Thyroid gland (tissue), 4 donors: ENCODE data around the gene PRKCZ.

Experiments
- POLR2A ChIP-seq, 2 donors: fragments of 450-650 bp; IDR thresholded peaks; one replicate each; pipeline ENCODE4 v1.6.1; 2017; ENCODE audit warnings: antibody characterized with exemption in 2 of 2, mild to moderate bottlenecking in 2 of 2, moderate library complexity in 1 of 2
- TF ChIP-seq, protein P1 (sequence below), 6 experiments: fragments of 200-600 bp in 3 of 6; fragments of 450-650 bp in 3 of 6; sonication (generic) in 3 of 6; IDR thresholded peaks; one replicate each; pipeline ENCODE4 v1.5.1; 2016 to 2019; ENCODE audit warnings: antibody characterized with exemption in 6 of 6, mild to moderate bottlenecking in 2 of 6, inconsistent platforms in 1 of 6, moderate library complexity in 1 of 6

DNA sequence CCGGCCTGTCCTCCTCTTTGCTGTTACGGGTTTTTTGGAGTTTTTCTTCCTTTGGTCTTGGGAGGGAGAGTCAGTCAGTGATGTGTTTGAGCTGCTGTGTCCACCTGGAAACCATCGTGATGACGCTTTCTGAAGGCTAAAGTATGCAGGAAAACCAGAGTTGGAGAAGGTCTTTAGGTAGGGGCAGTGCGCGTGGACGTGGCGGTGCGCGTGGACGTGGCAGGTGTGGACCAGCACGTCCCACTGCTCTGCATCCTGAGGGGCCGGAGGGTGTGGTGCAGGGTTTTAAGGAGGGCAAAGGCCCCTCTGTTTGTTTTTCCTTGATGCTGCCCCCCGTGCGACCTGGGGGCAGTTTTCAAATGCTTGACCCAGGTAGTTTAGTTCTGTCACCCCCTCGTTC lies 29.9 kb downstream of the PRKCZ start:
- TF ChIP-seq POLR2A (IDR thresholded peaks at IDR 0.05) = no peak
- TF ChIP-seq, protein P1, sequence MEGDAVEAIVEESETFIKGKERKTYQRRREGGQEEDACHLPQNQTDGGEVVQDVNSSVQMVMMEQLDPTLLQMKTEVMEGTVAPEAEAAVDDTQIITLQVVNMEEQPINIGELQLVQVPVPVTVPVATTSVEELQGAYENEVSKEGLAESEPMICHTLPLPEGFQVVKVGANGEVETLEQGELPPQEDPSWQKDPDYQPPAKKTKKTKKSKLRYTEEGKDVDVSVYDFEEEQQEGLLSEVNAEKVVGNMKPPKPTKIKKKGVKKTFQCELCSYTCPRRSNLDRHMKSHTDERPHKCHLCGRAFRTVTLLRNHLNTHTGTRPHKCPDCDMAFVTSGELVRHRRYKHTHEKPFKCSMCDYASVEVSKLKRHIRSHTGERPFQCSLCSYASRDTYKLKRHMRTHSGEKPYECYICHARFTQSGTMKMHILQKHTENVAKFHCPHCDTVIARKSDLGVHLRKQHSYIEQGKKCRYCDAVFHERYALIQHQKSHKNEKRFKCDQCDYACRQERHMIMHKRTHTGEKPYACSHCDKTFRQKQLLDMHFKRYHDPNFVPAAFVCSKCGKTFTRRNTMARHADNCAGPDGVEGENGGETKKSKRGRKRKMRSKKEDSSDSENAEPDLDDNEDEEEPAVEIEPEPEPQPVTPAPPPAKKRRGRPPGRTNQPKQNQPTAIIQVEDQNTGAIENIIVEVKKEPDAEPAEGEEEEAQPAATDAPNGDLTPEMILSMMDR (IDR thresholded peaks at IDR 0.05) = no peak
